GM10248 (cell line): ENCODE measurements around the gene PTGFRN.
A peak's percentile ranks its signal among the peaks of the same experiment; 100 is the strongest.

Experiments
- CTCF ChIA-PET: fragments of 300-600 bp; sonication (Branson Sonifier 250); formaldehyde crosslinking; extraction: SDS; loops from one replicate; lab custom pipeline; 2021; ENCODE audit warnings: antibody characterized with exemption; lab: Yijun Ruan, JAX
- POLR2A ChIA-PET: fragments of 350-650 bp; sonication (Branson Sonifier 250); formaldehyde crosslinking; extraction: SDS; loops from one replicate; lab custom pipeline; 2020; ENCODE audit warnings: antibody characterized with exemption; lab: Yijun Ruan, JAX
- DNase-seq: peaks from one replicate; pipeline ENCODE4 v3.0.0; 2012; ENCODE audit errors: extremely low spot score
- TF ChIP-seq, protein P1 (sequence below): IDR thresholded peaks from 2 replicates; pipeline ENCODE4 v1.5.1; 2012; ENCODE audit warnings: mild to moderate bottlenecking, low read depth; ENCODE audit errors: extremely low read depth, missing control alignments, control extremely low read depth

The PTGFRN gene

GRCh38 chr1:116910379-116911187 lies 867 bp downstream of the PTGFRN start:
- POLR2A ChIA-PET = interaction anchor here (0.8 kb wide), 1 partner anchor 172 kb away, joined by 3 read pairs; no protein-coding TSS in a partner anchor
- CTCF ChIA-PET = interaction anchor here (1.2 to 1.9 kb wide), 4 partner anchors 16 to 173 kb away, joined by 3 to 8 read pairs (median 4); no protein-coding TSS in a partner anchor
- peak; percentile 32 for DNase-seq
- TF ChIP-seq, protein P1, sequence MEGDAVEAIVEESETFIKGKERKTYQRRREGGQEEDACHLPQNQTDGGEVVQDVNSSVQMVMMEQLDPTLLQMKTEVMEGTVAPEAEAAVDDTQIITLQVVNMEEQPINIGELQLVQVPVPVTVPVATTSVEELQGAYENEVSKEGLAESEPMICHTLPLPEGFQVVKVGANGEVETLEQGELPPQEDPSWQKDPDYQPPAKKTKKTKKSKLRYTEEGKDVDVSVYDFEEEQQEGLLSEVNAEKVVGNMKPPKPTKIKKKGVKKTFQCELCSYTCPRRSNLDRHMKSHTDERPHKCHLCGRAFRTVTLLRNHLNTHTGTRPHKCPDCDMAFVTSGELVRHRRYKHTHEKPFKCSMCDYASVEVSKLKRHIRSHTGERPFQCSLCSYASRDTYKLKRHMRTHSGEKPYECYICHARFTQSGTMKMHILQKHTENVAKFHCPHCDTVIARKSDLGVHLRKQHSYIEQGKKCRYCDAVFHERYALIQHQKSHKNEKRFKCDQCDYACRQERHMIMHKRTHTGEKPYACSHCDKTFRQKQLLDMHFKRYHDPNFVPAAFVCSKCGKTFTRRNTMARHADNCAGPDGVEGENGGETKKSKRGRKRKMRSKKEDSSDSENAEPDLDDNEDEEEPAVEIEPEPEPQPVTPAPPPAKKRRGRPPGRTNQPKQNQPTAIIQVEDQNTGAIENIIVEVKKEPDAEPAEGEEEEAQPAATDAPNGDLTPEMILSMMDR = no peak

- CTCF ChIA-PET = interaction anchor here (0.7 to 1.9 kb wide), 6 partner anchors 15 to 174 kb away, joined by 3 to 4 read pairs (median 4); no protein-coding TSS in a partner anchor
- TF ChIP-seq, protein P1 = no peak
- no peak for DNase-seq
- POLR2A ChIA-PET = interaction anchor here (0.8 kb wide), 1 partner anchor 172 kb away, joined by 3 read pairs; no protein-coding TSS in a partner anchor
These were observed 1.5 kb downstream of the PTGFRN start for GRCh38 chr1:116911188-116911553.

DNA sequence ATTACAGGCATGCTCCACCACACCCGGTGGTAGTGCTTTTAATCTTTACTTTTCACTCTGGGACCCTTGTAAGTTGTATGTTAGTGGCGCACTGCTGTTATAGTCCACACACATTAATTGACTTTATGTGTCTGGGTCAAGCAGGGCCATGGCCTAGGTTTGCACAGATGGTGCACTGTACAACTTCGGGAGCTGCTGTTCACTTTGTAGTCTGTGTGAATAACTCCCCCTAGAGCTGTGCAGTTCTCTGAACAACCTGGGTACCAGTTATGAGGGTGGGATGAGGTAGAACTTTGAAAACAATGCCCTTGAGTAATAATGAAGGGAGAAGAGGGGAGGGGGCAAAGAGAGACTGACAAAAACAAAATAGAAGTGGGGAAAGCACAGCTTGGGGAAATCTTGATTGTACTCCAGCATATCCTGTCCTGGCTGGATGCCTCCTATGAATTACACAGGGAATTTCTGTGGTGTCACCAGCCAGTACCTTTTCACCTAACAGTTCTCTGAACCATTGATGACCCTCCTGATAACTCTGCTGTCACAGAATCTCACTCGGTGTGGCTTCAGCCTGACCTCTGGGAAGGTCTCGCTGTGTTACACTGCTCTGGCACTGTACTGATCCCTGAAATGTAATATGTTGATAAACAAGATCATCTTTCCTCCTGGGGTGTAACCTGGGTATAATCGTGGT lies 2.2 kb downstream of the PTGFRN start:
- no peak for DNase-seq
- TF ChIP-seq, protein P1 = no peak
- ChIA-PET POLR2A (no interaction called here), CTCF (interaction anchor here (0.7 to 1.9 kb wide), 6 partner anchors 14 to 175 kb away, joined by 3 to 4 read pairs (median 4); no protein-coding TSS in a partner anchor)

- TF ChIP-seq, protein P1 = no peak
- CTCF ChIA-PET = interaction anchor here (0.9 to 4.3 kb wide), 3 partner anchors 23 to 59 kb away, joined by 3 to 14 read pairs (median 4); no protein-coding TSS in a partner anchor
- DNase-seq = no peak
- POLR2A ChIA-PET = no interaction called here
These were observed 3.1 kb downstream of the PTGFRN start for GRCh38 chr1:116912846-116913245.

DNA sequence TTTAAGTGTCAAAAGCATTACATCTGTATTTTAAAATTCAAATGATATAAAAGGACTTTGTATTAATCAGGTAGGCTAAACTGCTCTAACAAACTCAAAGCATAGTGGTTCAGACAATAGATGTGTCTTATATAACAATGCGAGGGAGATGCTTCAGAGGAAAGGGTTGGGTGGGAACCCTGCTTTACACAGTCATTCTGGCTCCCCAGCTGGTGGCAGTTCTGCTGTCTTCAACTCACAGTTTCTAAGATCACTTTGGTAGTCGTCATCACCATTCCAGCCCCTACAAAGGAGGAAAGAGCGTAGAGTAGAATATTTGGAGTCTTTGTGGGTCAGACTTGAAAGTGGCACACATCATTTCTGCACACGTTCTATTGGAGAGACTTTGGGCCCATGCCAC lies 4.2 kb downstream of the PTGFRN start:
- DNase-seq = no peak
- POLR2A ChIA-PET = no interaction called here
- TF ChIP-seq, protein P1 = no peak
- CTCF ChIA-PET = interaction anchor here (1.1 to 4.3 kb wide), 2 partner anchors 12 to 21 kb away, joined by 3 to 14 read pairs; no protein-coding TSS in a partner anchor

GRCh38 chr1:116914667-116915066 lies 5.0 kb downstream of the PTGFRN start:
- DNase-seq = no peak
- ChIA-PET CTCF (interaction anchor here (1.1 to 4.3 kb wide), 2 partner anchors 13 to 21 kb away, joined by 3 to 14 read pairs; no protein-coding TSS in a partner anchor), POLR2A (no interaction called here)

More at GRCh38 chr1:116914667-116915066, 5.0 kb downstream of the PTGFRN start:
- TF ChIP-seq, protein P1 = no peak
